Thyroid gland (tissue), 4 donors: ENCODE data around the gene HTR4. TPM values are rescaled to one million over a fixed set of nuclear protein-coding genes. Genes with fewer than 3 reads are reported as not detected.

ENCODE experiments used
- DNase-seq, 2 donors: peaks; one replicate each; pipeline ENCODE4 v3.0.0-alpha.2; 2019
- H3K27ac ChIP-seq, 3 donors: fragments of 200-600 bp; sonication (generic); 1 replicate in 2 of 3; 2 replicates in 1 of 3; pipeline ENCODE4 v1.5.1; 2016 to 2019; ENCODE audit warnings: mild to moderate bottlenecking in 1 of 3, moderate library complexity in 1 of 3
- H3K27me3 ChIP-seq: fragments of 200-600 bp; sonication (generic); one replicate; pipeline ENCODE4 v1.5.1; 2019
- H3K36me3 ChIP-seq, 2 donors: fragments of 200-600 bp; sonication (generic); one replicate each; pipeline ENCODE4 v1.5.1; 2016 to 2019
- H3K4me1 ChIP-seq, 2 donors: fragments of 200-600 bp; sonication (generic); one replicate each; pipeline ENCODE4 v1.5.1; 2017 to 2019
- H3K4me3 ChIP-seq, 3 donors: fragments of 200-600 bp; sonication (generic); replicated peaks in 1 of 3; 1 replicate in 2 of 3; 2 replicates in 1 of 3; pipeline ENCODE4 v1.5.1; 2016; ENCODE audit warnings: mild to moderate bottlenecking in 1 of 3
- H3K9me3 ChIP-seq: fragments of 200-600 bp; sonication (generic); one replicate; pipeline ENCODE4 v1.5.1; 2017
- CTCF ChIP-seq, 6 experiments: fragments of 200-600 bp in 3 of 6; fragments of 450-650 bp in 3 of 6; sonication (generic) in 3 of 6; IDR thresholded peaks; one replicate each; pipeline ENCODE4 v1.5.1; 2016 to 2019; ENCODE audit warnings: antibody characterized with exemption in 6 of 6, mild to moderate bottlenecking in 2 of 6, inconsistent platforms in 1 of 6, moderate library complexity in 1 of 6
- POLR2A ChIP-seq, 2 donors: fragments of 450-650 bp; IDR thresholded peaks; one replicate each; pipeline ENCODE4 v1.6.1; 2017; ENCODE audit warnings: antibody characterized with exemption in 2 of 2, mild to moderate bottlenecking in 2 of 2, moderate library complexity in 1 of 2
- WGBS, 2 donors: methylation state at CpG; one replicate each; pipeline ENCODE4 v1.1.5; 2017; 5-methylcytosine and 5-hydroxymethylcytosine counted together
- intact Hi-C: fragments of 100-400 bp; cut with DNase I; formaldehyde crosslinking; loops from one replicate; pipeline ENCODE4 v1.15.1; 2023
- total RNA-seq, 4 donors: library from RNA; depleted of rRNA; stranded (reverse); fragments of >200 nt; gene quantifications; one replicate each; pipeline ENCODE4 v1.2.3, GENCODE V29; 2016

The HTR4 gene
- total RNA-seq, 4 donors from 2014 or later = not detected

GRCh38 chr5:148454576-148454975 lies 199.8 kb downstream of the HTR4 start:
- Histone ChIP-seq H3K27ac (no peak overlapping the region), H3K9me3 (no peaks in the 10 kb centered on the region), H3K36me3 (no peaks in the 10 kb centered on the region), H3K4me3 (no peak overlapping the region), H3K4me1 (no peaks in the 10 kb centered on the region), H3K27me3 (no peaks in the 10 kb centered on the region)
- intact Hi-C loops = no loop called here
- no peak for TF ChIP-seq POLR2A (IDR thresholded peaks at IDR 0.05)
- TF ChIP-seq CTCF (IDR thresholded peaks at IDR 0.05) = no peak
- WGBS, 2 donors = 87 to 94% methylated on average over 5 of the region's 5 CpGs
- no peak for DNase-seq

- Histone ChIP-seq H3K4me1 (no peaks in the 10 kb centered on the region), H3K27me3 (no peaks in the 10 kb centered on the region), H3K9me3 (no peaks in the 10 kb centered on the region), H3K27ac (no peak overlapping the region), H3K4me3 (no peak overlapping the region), H3K36me3 (no peaks in the 10 kb centered on the region)
- WGBS, 2 donors = 80% methylated on average over 10 of the region's 10 CpGs
- DNase-seq = no peak
- intact Hi-C loops = no loop called here
- no peak for TF ChIP-seq POLR2A (IDR thresholded peaks at IDR 0.05)
- no peak for TF ChIP-seq CTCF (IDR thresholded peaks at IDR 0.05)
These were observed 201.7 kb downstream of the HTR4 start for GRCh38 chr5:148452499-148453193.

GRCh38 chr5:148446611-148447010 lies 207.7 kb downstream of the HTR4 start:
- DNase-seq = no peak
- H3K4me3 ChIP-seq = no peak overlapping the region
- H3K27me3 ChIP-seq = no peaks in the 10 kb centered on the region
- H3K4me1 ChIP-seq = no peaks in the 10 kb centered on the region
- no peak for TF ChIP-seq POLR2A (IDR thresholded peaks at IDR 0.05)
- peaks cover 5 to 11% of the 10 kb centered on the region in 2 donors for H3K36me3 ChIP-seq
- no peak overlapping the region for H3K27ac ChIP-seq
- intact Hi-C loops = loop anchor here (10.0 kb wide), 1 partner anchor 588 kb away; no protein-coding TSS in a partner anchor
- no peaks in the 10 kb centered on the region for H3K9me3 ChIP-seq
- WGBS, 2 donors = 81 to 86% methylated on average over 2 of the region's 2 CpGs

GRCh38 chr5:148445578-148445977 lies 208.7 kb downstream of the HTR4 start:
- 71 to 80% methylated on average over 3 of the region's 3 CpGs for WGBS, 2 donors
- TF ChIP-seq POLR2A (IDR thresholded peaks at IDR 0.05) (no peak), CTCF (IDR thresholded peaks at IDR 0.05) (no peak)
- peaks cover 16 to 20% of the 10 kb centered on the region in 2 donors for H3K36me3 ChIP-seq
- no peaks in the 10 kb centered on the region for H3K9me3 ChIP-seq
- H3K4me3 ChIP-seq = no peak overlapping the region
- DNase-seq = no peak
- intact Hi-C loops = loop anchor here (10.0 kb wide), 1 partner anchor 589 kb away; no protein-coding TSS in a partner anchor
- no peaks in the 10 kb centered on the region for H3K4me1 ChIP-seq
- no peaks in the 10 kb centered on the region for H3K27me3 ChIP-seq
- H3K27ac ChIP-seq = no peak overlapping the region

- peak; percentile 8 to 31 for DNase-seq
- H3K4me1 ChIP-seq = no peaks in the 10 kb centered on the region
- TF ChIP-seq CTCF (IDR thresholded peaks at IDR 0.05) (peak; percentile 26 to 80 (median 60)), POLR2A (IDR thresholded peaks at IDR 0.05) (no peak)
- H3K4me3 ChIP-seq = no peak overlapping the region
- no peaks in the 10 kb centered on the region for H3K9me3 ChIP-seq
- H3K27ac ChIP-seq = no peak overlapping the region
- intact Hi-C loops = loop anchor here (5.0 to 10.0 kb wide), 2 partner anchors 38 to 591 kb away; no protein-coding TSS in a partner anchor
- H3K36me3 ChIP-seq = peaks cover 24% of the 10 kb centered on the region in 2 donors
- 25 to 32% methylated on average over 5 of the region's 5 CpGs for WGBS, 2 donors
- no peaks in the 10 kb centered on the region for H3K27me3 ChIP-seq
These were observed 210.3 kb downstream of the HTR4 start for GRCh38 chr5:148443998-148444397.
